Endothelial cell of hepatic sinusoid (primary cell): ENCODE data around the gene CALN1.
"Not testable (repeated sequence)": the region's sequence is repeated elsewhere in the genome, so short reads cannot be mapped to it uniquely, and the experiment has no call there.

Experiments used
- in situ Hi-C: cut with HindIII; loops from 2 replicates; pipeline ENCODE4 v1.10.0; 2017; ENCODE audit warnings: low sequenced_read_pairs

Gene CALN1

GRCh38 chr7:71828361-71828760 is 583.8 kb downstream of the CALN1 start:
- in situ Hi-C loops = no loop called here

- in situ Hi-C loops = no loop called here
These were observed 586.0 kb downstream of the CALN1 start for GRCh38 chr7:71826141-71826540.

DNA sequence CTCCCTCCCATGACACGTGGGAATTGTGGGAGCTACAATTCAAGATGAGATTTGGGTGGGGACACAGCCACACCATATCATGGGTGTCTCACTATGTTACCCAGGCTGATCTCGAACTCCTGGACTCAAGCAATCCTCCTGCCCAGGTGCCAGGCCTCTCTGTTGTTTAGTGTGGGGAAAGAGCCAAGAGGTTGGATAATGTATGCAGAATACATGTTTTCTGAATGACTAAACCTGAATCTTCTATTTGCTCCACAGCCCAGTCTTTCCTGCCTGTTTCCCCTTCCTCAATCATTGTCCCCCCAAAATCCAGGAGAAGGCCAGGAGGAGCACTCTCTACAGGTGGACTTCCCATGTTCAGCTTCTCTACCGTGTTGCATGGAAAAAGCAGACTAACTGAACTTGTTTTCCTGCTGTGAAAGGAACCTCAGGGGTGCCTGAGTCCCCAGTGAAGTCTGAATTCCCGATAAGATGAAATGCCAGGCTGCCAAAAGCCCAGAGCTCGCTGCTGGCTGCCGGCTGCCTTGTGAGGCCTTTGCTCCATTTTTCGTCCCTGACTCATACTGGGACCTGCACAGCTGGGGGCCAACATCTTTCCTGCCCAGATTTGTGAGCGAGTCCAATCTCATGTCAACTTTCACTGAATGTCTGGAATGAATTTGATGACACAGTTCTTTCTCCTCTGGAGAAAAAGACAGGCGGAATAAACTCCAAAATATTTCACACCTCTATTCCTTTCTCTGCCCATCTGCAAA is 588.0 kb downstream of the CALN1 start:
- in situ Hi-C loops = no loop called here

- in situ Hi-C loops = not testable (repeated sequence)
These were observed 589.7 kb downstream of the CALN1 start for GRCh38 chr7:71822406-71822805.

DNA sequence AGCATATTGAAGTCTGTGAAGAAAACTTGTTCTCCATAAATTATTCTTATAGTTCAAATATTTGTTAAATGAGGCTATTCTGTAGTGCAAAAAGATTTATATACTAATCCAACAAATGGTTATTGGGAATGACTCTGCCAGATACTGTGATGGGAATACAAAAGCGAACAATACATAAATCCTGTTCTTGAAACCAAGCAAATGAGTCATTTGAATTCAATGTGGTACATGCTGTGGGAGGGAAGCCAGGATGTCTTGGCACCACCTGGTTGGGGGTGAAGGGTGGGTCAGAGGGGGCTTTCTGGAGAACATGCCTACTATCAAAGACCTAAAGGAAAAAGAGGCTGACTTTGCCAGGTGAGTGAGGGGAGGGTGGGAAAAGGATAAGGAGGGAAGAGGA is 594.2 kb downstream of the CALN1 start:
- in situ Hi-C loops = no loop called here

DNA sequence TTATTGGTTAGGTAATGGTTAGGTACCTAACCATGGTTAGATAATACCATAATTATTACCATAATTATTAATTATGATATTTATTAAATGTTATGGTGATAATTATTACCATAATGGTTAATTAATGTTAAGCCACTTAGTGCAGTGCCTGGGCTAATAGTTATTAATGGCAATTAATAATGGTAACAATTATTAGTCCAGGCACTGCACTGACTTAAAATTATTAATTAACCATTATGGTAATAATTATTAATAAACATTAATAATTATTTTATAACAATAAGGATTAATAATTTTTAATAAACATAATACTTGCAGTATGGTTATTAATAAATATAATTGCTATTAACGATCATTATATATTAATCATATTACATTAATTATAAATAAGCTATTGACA is 604.0 kb downstream of the CALN1 start:
- in situ Hi-C loops = no loop called here

DNA sequence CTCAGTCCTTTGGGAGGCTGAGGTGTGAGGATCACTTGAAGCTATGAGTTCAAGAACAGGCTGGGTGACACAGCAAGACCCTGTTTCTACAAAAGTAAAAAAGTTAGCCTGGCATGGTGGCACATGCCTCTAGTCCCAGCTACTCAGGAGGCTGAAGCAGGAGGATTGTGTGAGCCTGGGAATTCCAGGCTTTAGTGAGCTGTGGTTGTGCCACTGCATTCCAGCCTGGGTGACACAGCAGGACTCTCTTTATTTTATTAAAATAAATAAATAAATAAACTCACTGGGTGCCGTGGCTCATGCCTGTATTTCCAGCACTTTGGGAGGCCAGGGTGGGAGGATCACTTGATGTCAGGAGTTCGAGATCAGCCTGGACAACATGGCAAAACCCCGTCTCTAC is 607.9 kb downstream of the CALN1 start:
- in situ Hi-C loops = no loop called here

DNA sequence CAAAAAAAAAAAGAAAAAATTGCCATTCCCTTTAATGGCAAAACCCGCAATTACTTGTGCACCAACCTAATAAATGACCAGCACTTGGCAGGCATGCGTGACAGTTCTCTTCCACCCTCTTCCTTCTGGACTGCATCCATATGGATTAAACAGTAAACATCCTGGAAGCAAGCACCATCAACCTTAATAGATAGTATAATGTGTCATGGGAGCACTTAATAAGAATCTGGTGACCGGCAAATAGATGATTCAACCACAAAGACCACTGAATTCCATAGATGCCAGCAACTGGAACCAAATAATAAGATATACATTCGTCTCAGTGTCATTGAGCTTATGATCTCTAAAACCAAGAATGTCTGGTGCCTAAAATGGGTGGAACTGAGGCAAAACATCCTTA is 610.2 kb downstream of the CALN1 start:
- in situ Hi-C loops = no loop called here

DNA sequence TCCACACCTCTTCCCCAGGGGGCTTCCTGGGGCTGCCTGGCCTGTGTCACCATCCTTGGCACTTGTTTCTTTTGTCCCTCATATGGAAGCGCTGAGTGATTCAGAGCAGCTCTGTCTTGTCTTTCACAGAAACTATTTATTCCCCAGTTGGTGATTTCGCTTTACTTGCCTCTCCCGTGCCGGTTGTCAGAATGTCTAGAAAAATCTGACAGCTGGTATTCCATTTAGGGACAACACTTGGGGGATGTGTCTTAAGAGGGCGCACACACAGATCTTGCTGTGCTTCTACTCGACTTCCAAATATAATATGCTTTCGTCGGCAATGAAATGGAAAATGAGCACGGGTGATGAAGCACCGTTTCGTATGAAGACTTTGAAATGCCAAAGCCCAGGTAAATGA is 611.8 kb downstream of the CALN1 start:
- in situ Hi-C loops = no loop called here

DNA sequence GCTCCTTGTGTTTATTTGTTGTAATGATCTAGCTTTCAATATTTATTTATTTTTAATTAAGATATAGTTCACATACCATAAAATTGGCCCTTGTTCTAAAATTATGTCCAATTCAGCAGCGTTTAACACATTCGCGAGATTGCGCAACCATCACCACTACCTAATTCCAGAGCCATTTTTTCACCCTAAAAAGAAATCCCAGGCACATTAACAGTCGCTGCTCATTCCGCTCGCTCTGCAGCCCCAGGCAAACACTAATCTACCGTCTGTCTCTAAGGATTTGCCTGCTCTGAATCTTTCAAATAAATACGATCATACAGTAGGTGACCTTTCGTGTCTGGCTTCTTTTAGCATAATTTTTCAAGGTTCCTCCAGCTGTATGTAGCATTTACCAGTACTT is 616.7 kb downstream of the CALN1 start:
- in situ Hi-C loops = no loop called here

- in situ Hi-C loops = no loop called here
These were observed 618.9 kb downstream of the CALN1 start for GRCh38 chr7:71793251-71793650.

- in situ Hi-C loops = no loop called here
These were observed 624.6 kb downstream of the CALN1 start for GRCh38 chr7:71787513-71787912.

- in situ Hi-C loops = no loop called here
These were observed 626.9 kb downstream of the CALN1 start for GRCh38 chr7:71785216-71785615.

GRCh38 chr7:71784781-71785180 is 627.4 kb downstream of the CALN1 start:
- in situ Hi-C loops = no loop called here

DNA sequence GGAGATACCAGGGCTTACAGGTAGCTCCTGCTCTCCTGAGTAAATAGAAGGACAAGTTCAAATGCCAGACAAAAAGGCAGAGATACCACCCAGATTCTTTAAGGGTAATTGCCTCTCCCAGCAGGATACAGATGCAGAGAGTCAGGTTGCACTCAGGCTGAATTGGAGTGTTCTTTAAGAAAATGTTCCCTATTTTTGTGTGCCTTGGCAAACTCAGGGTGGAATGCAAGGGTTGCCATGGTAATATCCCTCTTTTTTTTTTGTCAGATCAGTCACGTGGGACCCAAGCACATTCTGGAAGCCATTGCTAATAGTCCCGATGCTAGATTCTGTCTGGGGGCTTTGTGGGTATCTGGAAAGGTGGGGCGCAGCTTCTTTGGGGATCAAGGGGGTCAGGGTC is 628.0 kb downstream of the CALN1 start:
- in situ Hi-C loops = no loop called here

DNA sequence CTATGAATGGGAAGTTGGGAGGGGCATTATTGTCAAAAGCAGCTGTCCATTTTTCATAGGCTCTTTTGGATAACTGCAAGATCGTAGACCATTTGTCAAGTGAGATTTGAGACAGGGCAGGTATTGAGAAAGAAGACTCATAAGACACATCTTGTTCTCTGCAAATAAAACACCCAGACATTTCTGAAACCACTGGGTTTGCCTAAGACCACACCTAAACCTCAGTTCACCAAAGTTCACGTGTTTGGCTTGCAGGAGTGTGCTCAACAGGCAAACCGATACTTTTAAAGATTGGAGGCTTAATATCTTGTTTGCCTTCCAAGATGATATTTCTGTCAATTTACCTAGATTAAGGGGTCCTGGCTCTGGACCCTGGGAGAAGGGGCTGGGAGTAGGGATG is 628.4 kb downstream of the CALN1 start:
- in situ Hi-C loops = no loop called here

GRCh38 chr7:71782051-71782450 is 630.1 kb downstream of the CALN1 start:
- in situ Hi-C loops = no loop called here

GRCh38 chr7:71780282-71780681 is 631.9 kb downstream of the CALN1 start:
- in situ Hi-C loops = no loop called here

DNA sequence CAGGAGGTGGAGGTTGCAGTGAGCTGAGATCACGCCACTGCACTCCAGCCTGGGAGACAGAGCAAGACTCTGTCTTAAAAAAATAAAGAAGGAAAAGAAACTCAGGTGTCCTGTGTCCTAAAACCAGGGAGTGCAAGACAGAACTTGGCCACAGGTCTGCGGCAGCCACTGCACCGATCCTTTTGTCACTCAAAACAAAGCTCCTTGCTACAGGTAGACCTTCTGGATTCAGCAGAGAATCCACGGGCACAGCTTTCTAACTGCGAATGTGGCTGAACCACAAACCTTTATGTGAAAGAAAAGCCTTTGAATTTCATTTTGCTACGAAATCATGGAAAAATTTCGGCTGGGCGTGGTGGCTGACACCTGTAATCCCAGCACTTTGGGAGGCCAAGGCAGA is 634.9 kb downstream of the CALN1 start:
- in situ Hi-C loops = no loop called here

- in situ Hi-C loops = no loop called here
These were observed 635.4 kb downstream of the CALN1 start for GRCh38 chr7:71776726-71777125.

GRCh38 chr7:71775648-71776047 is 636.5 kb downstream of the CALN1 start:
- in situ Hi-C loops = no loop called here

DNA sequence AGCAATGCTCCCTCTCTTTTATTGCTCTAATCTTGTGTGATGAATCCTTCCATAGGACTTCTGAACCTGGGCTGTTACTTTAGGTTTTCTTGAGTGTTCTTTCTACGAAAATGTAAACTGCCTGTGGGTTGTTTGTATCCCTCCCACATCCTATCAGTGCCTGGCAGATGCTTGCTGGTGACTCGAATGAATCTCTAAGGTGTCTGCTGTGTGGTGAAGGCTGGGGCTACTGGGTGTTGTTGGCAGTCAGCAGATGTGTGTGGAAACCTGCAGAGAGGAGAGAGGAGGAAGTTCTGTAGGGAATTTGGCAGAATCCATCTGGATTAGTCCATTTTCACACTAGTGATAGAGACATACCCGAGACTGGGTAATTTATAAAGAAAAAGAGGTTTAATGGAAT is 639.4 kb downstream of the CALN1 start:
- in situ Hi-C loops = no loop called here

- in situ Hi-C loops = no loop called here
These were observed 641.8 kb downstream of the CALN1 start for GRCh38 chr7:71770269-71770907.
